Subcutaneous preadipocyte (primary cell): ENCODE measurements around the gene TCF7. TPM values are rescaled to one million over a fixed set of nuclear protein-coding genes. Genes with fewer than 3 reads are reported as not detected.

ENCODE experiments used
- small RNA-seq: library from RNA; depleted of rRNA; stranded (forward); fragments of <200 nt; gene quantifications from one replicate; pipeline ENCODE3, GENCODE V24; 2012
- total RNA-seq: library from RNA; depleted of rRNA; stranded (reverse); fragments of >200 nt; gene quantifications from 2 replicates; pipeline ENCODE4 v1.2.3, GENCODE V29; 2012

Gene TCF7
- total RNA-seq = 8.1 and 20.9 TPM in 2 replicates

GRCh38 chr5:134113902-134114875 is at the start of gene TCF7:
Gene TCF7, plus strand, starts transcription at chr5:134114681. Its CDS starts 226 bp downstream, at chr5:134114907.

GRCh38 chr5:134176511-134177368 is 62.3 kb downstream of the TCF7 start, which contains the start of gene SKP1:
Gene SKP1, minus strand, starts transcription at chr5:134176950. Its CDS starts 2,928 bp downstream, at chr5:134174022.

Small RNAs within 50 kb of the gene (small RNA-seq; reads per million reads assigned to genes)
- gene AC008608.1 = not detected

Other genes with a start within 250 kb of the TCF7 start
- gene C5orf15, start 146.1 kb upstream of the TCF7 start, total RNA-seq = 40.1 and 47.4 TPM in 2 replicates
- gene VDAC1, start 109.7 kb upstream of the TCF7 start, total RNA-seq = 397 and 398 TPM in 2 replicates
- gene SKP1, start 62.3 kb downstream of the TCF7 start, total RNA-seq = 115 and 151 TPM in 2 replicates
- 37.1 and 52.0 TPM in 2 replicates for gene PPP2CA, start 111.4 kb downstream of the TCF7 start, total RNA-seq